ENCODE measurements around the gene RALB. TPM values are rescaled to one million over a fixed set of nuclear protein-coding genes. Genes with fewer than 3 reads are reported as not detected.

RALB gene
- total RNA-seq, 2 experiments from 2014 or later: 3.1 to 3.6 TPM

- peaks cover 31% of the 10 kb centered on the region for H3K4me1 Mint-ChIP-seq (ENCODE audit: low read depth)
- intact Hi-C loops (cut with DNase I, micrococcal nuclease): no loop called here
- POLR2A ChIA-PET: no interaction called here
These were observed 34.5 kb upstream of the RALB start for GRCh38 chr2:120218181-120218580.

GRCh38 chr2:120219291-120219690 is 33.4 kb upstream of the RALB start:
- intact Hi-C loops (cut with DNase I, micrococcal nuclease): no loop called here
- H3K36me3 Mint-ChIP-seq (ENCODE audit: low read depth): peaks cover 47% of the 10 kb centered on the region

More at GRCh38 chr2:120218181-120218580, 34.5 kb upstream of the RALB start:
- DNase-seq: no peak
- H3K4me3 Mint-ChIP-seq: no peak overlapping the region
- CTCF ChIA-PET: no interaction called here
- Histone ChIP-seq H3K4me3 (ENCODE audit: low read length) (no peak overlapping the region), H3K36me3 (ENCODE audit: insufficient read depth, low read length) (peaks cover 7% of the 10 kb centered on the region), H3K4me1 (ENCODE audit: insufficient read depth, low read length) (peaks cover 16% of the 10 kb centered on the region), H3K9me3 (ENCODE audit: control insufficient read depth in 1 of 2, insufficient read depth in 1 of 2, low read length in 2 of 2) (peaks cover 0 to 21% of the 10 kb centered on the region in 2 experiments), H3K27ac (ENCODE audit: low read depth in 1 of 2, low read length in 2 of 2) (no peak overlapping the region), H3K27me3 (ENCODE audit: control insufficient read depth in 1 of 2, insufficient read depth in 2 of 2, low read length in 2 of 2) (no peaks in the 10 kb centered on the region)
- TF ChIP-seq CTCF (IDR thresholded peaks at IDR 0.05): no peak
- ATAC-seq (ENCODE audit: poor library complexity): no peak
- H3K27ac Mint-ChIP-seq: no peak overlapping the region
- H3K36me3 Mint-ChIP-seq (ENCODE audit: low read depth): peaks cover 47% of the 10 kb centered on the region
- peaks cover 4% of the 10 kb centered on the region for H3K9me3 Mint-ChIP-seq
- H3K27me3 Mint-ChIP-seq: no peaks in the 10 kb centered on the region

GRCh38 chr2:120219766-120220165 is 32.9 kb upstream of the RALB start:
- intact Hi-C loops (cut with DNase I, micrococcal nuclease): loop anchor here in 1 of 2 experiments (2.0 to 5.0 kb wide), 3 partner anchors 39 to 852 kb away; partner anchors contain the start of genes C2orf76 and DBI
- Mint-ChIP-seq H3K27me3 (no peaks in the 10 kb centered on the region), H3K9me3 (peaks cover 4% of the 10 kb centered on the region), H3K27ac (no peak overlapping the region), H3K4me3 (no peak overlapping the region), H3K4me1 (ENCODE audit: low read depth) (peaks cover 42% of the 10 kb centered on the region), H3K36me3 (ENCODE audit: low read depth) (peaks cover 47% of the 10 kb centered on the region)
- ATAC-seq (ENCODE audit: poor library complexity) (no peak), DNase-seq (no peak)
- CTCF ChIA-PET: interaction anchor here (1.1 kb wide), 1 partner anchor 43 kb away, joined by 3 read pairs; no protein-coding TSS in a partner anchor
- TF ChIP-seq CTCF (IDR thresholded peaks at IDR 0.05): no peak
- peaks cover 0 to 21% of the 10 kb centered on the region in 2 experiments for H3K9me3 ChIP-seq (ENCODE audit: control insufficient read depth in 1 of 2, insufficient read depth in 1 of 2, low read length in 2 of 2)
- H3K27ac ChIP-seq (ENCODE audit: low read depth in 1 of 2, low read length in 2 of 2): no peak overlapping the region
- peaks cover 7% of the 10 kb centered on the region for H3K36me3 ChIP-seq (ENCODE audit: insufficient read depth, low read length)
- no peaks in the 10 kb centered on the region for H3K27me3 ChIP-seq (ENCODE audit: control insufficient read depth in 1 of 2, insufficient read depth in 2 of 2, low read length in 2 of 2)
- peaks cover 28% of the 10 kb centered on the region for H3K4me1 ChIP-seq (ENCODE audit: insufficient read depth, low read length)
- POLR2A ChIA-PET: interaction anchor here (1.3 kb wide), 1 partner anchor 13 kb away, joined by 4 read pairs; no protein-coding TSS in a partner anchor
- no peak overlapping the region for H3K4me3 ChIP-seq (ENCODE audit: low read length)

More at GRCh38 chr2:120219291-120219690, 33.4 kb upstream of the RALB start:
- peaks cover 25% of the 10 kb centered on the region for H3K4me1 ChIP-seq (ENCODE audit: insufficient read depth, low read length)
- no peak overlapping the region for H3K4me3 Mint-ChIP-seq
- no peak for DNase-seq
- H3K36me3 ChIP-seq (ENCODE audit: insufficient read depth, low read length): peaks cover 7% of the 10 kb centered on the region
- H3K4me3 ChIP-seq (ENCODE audit: low read length): no peak overlapping the region
- no peak overlapping the region for H3K27ac ChIP-seq (ENCODE audit: low read depth in 1 of 2, low read length in 2 of 2)
- ChIA-PET POLR2A (interaction anchor here (1.3 kb wide), 1 partner anchor 13 kb away, joined by 4 read pairs; no protein-coding TSS in a partner anchor), CTCF (interaction anchor here (1.1 kb wide), 1 partner anchor 43 kb away, joined by 3 read pairs; no protein-coding TSS in a partner anchor)
- H3K4me1 Mint-ChIP-seq (ENCODE audit: low read depth): peaks cover 37% of the 10 kb centered on the region
- H3K27me3 Mint-ChIP-seq: no peaks in the 10 kb centered on the region
- H3K27me3 ChIP-seq (ENCODE audit: control insufficient read depth in 1 of 2, insufficient read depth in 2 of 2, low read length in 2 of 2): no peaks in the 10 kb centered on the region
- H3K9me3 ChIP-seq (ENCODE audit: control insufficient read depth in 1 of 2, insufficient read depth in 1 of 2, low read length in 2 of 2): peaks cover 0 to 21% of the 10 kb centered on the region in 2 experiments
- TF ChIP-seq CTCF (IDR thresholded peaks at IDR 0.05): no peak
- no peak overlapping the region for H3K27ac Mint-ChIP-seq
- peaks cover 4% of the 10 kb centered on the region for H3K9me3 Mint-ChIP-seq
- no peak for ATAC-seq (ENCODE audit: poor library complexity)

Measured in CD4-positive, alpha-beta T cell (primary cell).